NCI-H748 (cell line): ENCODE measurements around the gene GTF3C5.

Experiments used
- DNase-seq: peaks from one replicate; lab custom pipeline; 2025; ENCODE audit not compliant: unreplicated experiment; lab: John Stamatoyannopoulos, UW

Gene GTF3C5

GRCh38 chr9:133028221-133028620 lies 2.6 kb upstream of the GTF3C5 start:
- DNase-seq = no peak

- DNase-seq = no peak
Observed at GRCh38 chr9:133029994-133030316, 842 bp upstream of the GTF3C5 start.

GRCh38 chr9:133031130-133031422 lies 279 bp downstream of the GTF3C5 start:
- no peak for DNase-seq

- DNase-seq = no peak
Observed at GRCh38 chr9:133031496-133031911, 707 bp downstream of the GTF3C5 start.

GRCh38 chr9:133032171-133032570 lies 1.4 kb downstream of the GTF3C5 start:
- DNase-seq = no peak

GRCh38 chr9:133035669-133036068 lies 4.9 kb downstream of the GTF3C5 start:
- no peak for DNase-seq

- DNase-seq = no peak
Observed at GRCh38 chr9:133037775-133038515, 7.1 kb downstream of the GTF3C5 start.

GRCh38 chr9:133040892-133041479 lies 10.2 kb downstream of the GTF3C5 start:
- peak; percentile 46 for DNase-seq

GRCh38 chr9:133041958-133042357 lies 11.2 kb downstream of the GTF3C5 start:
- DNase-seq = no peak

- DNase-seq = no peak
Observed at GRCh38 chr9:133042676-133043075, 11.9 kb downstream of the GTF3C5 start.

GRCh38 chr9:133043449-133044035 lies 12.7 kb downstream of the GTF3C5 start:
- no peak for DNase-seq

- no peak for DNase-seq
Observed at GRCh38 chr9:133044125-133044524, 13.3 kb downstream of the GTF3C5 start.

- no peak for DNase-seq
Observed at GRCh38 chr9:133044661-133045060, 13.9 kb downstream of the GTF3C5 start.

GRCh38 chr9:133045132-133045531 lies 14.3 kb downstream of the GTF3C5 start:
- DNase-seq = no peak

- no peak for DNase-seq
Observed at GRCh38 chr9:133046196-133046899, 15.6 kb downstream of the GTF3C5 start.

GRCh38 chr9:133046900-133047295 lies 16.1 kb downstream of the GTF3C5 start:
- DNase-seq = no peak

- DNase-seq = no peak
Observed at GRCh38 chr9:133048595-133048994, 17.8 kb downstream of the GTF3C5 start.

GRCh38 chr9:133049043-133049442 lies 18.2 kb downstream of the GTF3C5 start:
- no peak for DNase-seq

- no peak for DNase-seq
Observed at GRCh38 chr9:133050142-133050541, 19.3 kb downstream of the GTF3C5 start.

- DNase-seq = no peak
Observed at GRCh38 chr9:133050781-133051180, 20.0 kb downstream of the GTF3C5 start.

- DNase-seq = no peak
Observed at GRCh38 chr9:133051281-133051900, 20.6 kb downstream of the GTF3C5 start.
